ENCODE measurements around the gene ZNF664.

DNA sequence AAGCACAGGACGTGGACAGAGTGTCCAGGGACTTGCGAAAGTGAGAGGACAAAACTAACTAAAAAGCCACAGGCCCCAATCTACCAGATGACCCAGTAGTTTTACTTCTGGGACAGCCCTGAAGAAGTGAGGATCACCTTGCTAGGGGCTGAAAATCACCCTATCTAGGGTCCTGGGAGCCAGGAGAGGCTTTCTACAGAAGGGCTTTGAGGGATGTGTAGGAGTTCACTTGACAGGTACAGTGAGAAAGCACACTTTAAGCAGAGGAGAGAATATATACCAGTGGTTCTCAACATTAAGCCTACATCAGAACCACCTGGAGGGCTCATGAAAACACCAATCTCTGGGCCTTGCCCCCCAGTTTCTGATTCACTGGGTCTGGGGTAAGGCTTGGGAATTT lies 60.8 kb downstream of the ZNF664 start:
- TF ChIP-seq, protein P1, sequence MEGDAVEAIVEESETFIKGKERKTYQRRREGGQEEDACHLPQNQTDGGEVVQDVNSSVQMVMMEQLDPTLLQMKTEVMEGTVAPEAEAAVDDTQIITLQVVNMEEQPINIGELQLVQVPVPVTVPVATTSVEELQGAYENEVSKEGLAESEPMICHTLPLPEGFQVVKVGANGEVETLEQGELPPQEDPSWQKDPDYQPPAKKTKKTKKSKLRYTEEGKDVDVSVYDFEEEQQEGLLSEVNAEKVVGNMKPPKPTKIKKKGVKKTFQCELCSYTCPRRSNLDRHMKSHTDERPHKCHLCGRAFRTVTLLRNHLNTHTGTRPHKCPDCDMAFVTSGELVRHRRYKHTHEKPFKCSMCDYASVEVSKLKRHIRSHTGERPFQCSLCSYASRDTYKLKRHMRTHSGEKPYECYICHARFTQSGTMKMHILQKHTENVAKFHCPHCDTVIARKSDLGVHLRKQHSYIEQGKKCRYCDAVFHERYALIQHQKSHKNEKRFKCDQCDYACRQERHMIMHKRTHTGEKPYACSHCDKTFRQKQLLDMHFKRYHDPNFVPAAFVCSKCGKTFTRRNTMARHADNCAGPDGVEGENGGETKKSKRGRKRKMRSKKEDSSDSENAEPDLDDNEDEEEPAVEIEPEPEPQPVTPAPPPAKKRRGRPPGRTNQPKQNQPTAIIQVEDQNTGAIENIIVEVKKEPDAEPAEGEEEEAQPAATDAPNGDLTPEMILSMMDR (IDR thresholded peaks at IDR 0.05) = no peak
- TF ChIP-seq POLR2A (IDR thresholded peaks at IDR 0.05; ENCODE audit: low read depth) = no peak
